Measurements from ENCODE around the gene GAL. TPM values are rescaled to one million over a fixed set of nuclear protein-coding genes. Genes with fewer than 3 reads are reported as not detected.

The GAL gene
- total and polyA plus RNA-seq, 9 donors: 0.38 to 1.4 (median 0.53) TPM

GRCh38 chr11:68704887-68705286, 20.5 kb downstream of the GAL start:
- H3K4me1 ChIP-seq (ENCODE audit: control insufficient read depth, insufficient read depth, low read length): no peaks in the 10 kb centered on the region
- WGBS (ENCODE audit: insufficient coverage): 13% methylated on average over 9 of the region's 16 CpGs
- DNase-seq: no peak
- H3K27ac ChIP-seq (ENCODE audit: low read length): no peak overlapping the region
- peaks cover 6% of the 10 kb centered on the region for H3K27me3 ChIP-seq (ENCODE audit: control insufficient read depth, insufficient read depth, low read length)
- no peak overlapping the region for H3K4me3 ChIP-seq (ENCODE audit: low read length)
- H3K9me3 ChIP-seq (replicated peaks; ENCODE audit: control insufficient read depth, low read depth, low read length): no peaks in the 10 kb centered on the region
- H3K36me3 ChIP-seq (ENCODE audit: control insufficient read depth, insufficient read depth, low read length): no peaks in the 10 kb centered on the region

- no peak for DNase-seq
- Histone ChIP-seq H3K4me1 (ENCODE audit: control insufficient read depth, insufficient read depth, low read length) (no peaks in the 10 kb centered on the region), H3K36me3 (ENCODE audit: control insufficient read depth, insufficient read depth, low read length) (no peaks in the 10 kb centered on the region), H3K27me3 (ENCODE audit: control insufficient read depth, insufficient read depth, low read length) (peaks cover 6% of the 10 kb centered on the region), H3K9me3 (replicated peaks; ENCODE audit: control insufficient read depth, low read depth, low read length) (no peaks in the 10 kb centered on the region), H3K4me3 (ENCODE audit: low read length) (no peak overlapping the region), H3K27ac (ENCODE audit: low read length) (no peak overlapping the region)
- no CpG with 5 or more reads among the region's 7 CpGs for WGBS (ENCODE audit: insufficient coverage)
These were observed 23.2 kb downstream of the GAL start for GRCh38 chr11:68707527-68707926.

GRCh38 chr11:68709062-68709461, 24.7 kb downstream of the GAL start:
- 69% methylated on average over 11 of the region's 12 CpGs for WGBS (ENCODE audit: insufficient coverage)
- no peaks in the 10 kb centered on the region for H3K36me3 ChIP-seq (ENCODE audit: control insufficient read depth, insufficient read depth, low read length)
- peaks cover 8% of the 10 kb centered on the region for H3K27me3 ChIP-seq (ENCODE audit: control insufficient read depth, insufficient read depth, low read length)
- no peak overlapping the region for H3K27ac ChIP-seq (ENCODE audit: low read length)
- no peak for DNase-seq
- H3K9me3 ChIP-seq (replicated peaks; ENCODE audit: control insufficient read depth, low read depth, low read length): no peaks in the 10 kb centered on the region
- H3K4me3 ChIP-seq (ENCODE audit: low read length): no peak overlapping the region
- H3K4me1 ChIP-seq (ENCODE audit: control insufficient read depth, insufficient read depth, low read length): no peaks in the 10 kb centered on the region

GRCh38 chr11:68710409-68710808, 26.1 kb downstream of the GAL start:
- no peaks in the 10 kb centered on the region for H3K36me3 ChIP-seq (ENCODE audit: control insufficient read depth, insufficient read depth, low read length)
- WGBS (ENCODE audit: insufficient coverage): 69% methylated on average over 7 of the region's 11 CpGs

GRCh38 chr11:68711114-68711513, 26.8 kb downstream of the GAL start:
- WGBS (ENCODE audit: insufficient coverage): 91% methylated on average over 8 of the region's 8 CpGs

More at GRCh38 chr11:68710409-68710808, 26.1 kb downstream of the GAL start:
- peaks cover 13% of the 10 kb centered on the region for H3K27me3 ChIP-seq (ENCODE audit: control insufficient read depth, insufficient read depth, low read length)
- DNase-seq: no peak
- H3K4me3 ChIP-seq (ENCODE audit: low read length): no peak overlapping the region
- H3K4me1 ChIP-seq (ENCODE audit: control insufficient read depth, insufficient read depth, low read length): no peaks in the 10 kb centered on the region
- H3K27ac ChIP-seq (ENCODE audit: low read length): no peak overlapping the region
- H3K9me3 ChIP-seq (replicated peaks; ENCODE audit: control insufficient read depth, low read depth, low read length): no peaks in the 10 kb centered on the region

GRCh38 chr11:68714060-68714856, 29.9 kb downstream of the GAL start:
- WGBS (ENCODE audit: insufficient coverage): 67% methylated on average over 20 of the region's 23 CpGs
- no peaks in the 10 kb centered on the region for H3K36me3 ChIP-seq (ENCODE audit: control insufficient read depth, insufficient read depth, low read length)
- no peak for DNase-seq
- H3K9me3 ChIP-seq (replicated peaks; ENCODE audit: control insufficient read depth, low read depth, low read length): no peaks in the 10 kb centered on the region
- H3K4me1 ChIP-seq (ENCODE audit: control insufficient read depth, insufficient read depth, low read length): no peaks in the 10 kb centered on the region
- no peak overlapping the region for H3K4me3 ChIP-seq (ENCODE audit: low read length)
- H3K27me3 ChIP-seq (ENCODE audit: control insufficient read depth, insufficient read depth, low read length): peaks cover 7% of the 10 kb centered on the region
- no peak overlapping the region for H3K27ac ChIP-seq (ENCODE audit: low read length)

More at GRCh38 chr11:68711114-68711513, 26.8 kb downstream of the GAL start:
- Histone ChIP-seq H3K4me3 (ENCODE audit: low read length) (no peak overlapping the region), H3K36me3 (ENCODE audit: control insufficient read depth, insufficient read depth, low read length) (no peaks in the 10 kb centered on the region), H3K9me3 (replicated peaks; ENCODE audit: control insufficient read depth, low read depth, low read length) (no peaks in the 10 kb centered on the region), H3K4me1 (ENCODE audit: control insufficient read depth, insufficient read depth, low read length) (no peaks in the 10 kb centered on the region), H3K27ac (ENCODE audit: low read length) (no peak overlapping the region), H3K27me3 (ENCODE audit: control insufficient read depth, insufficient read depth, low read length) (peaks cover 10% of the 10 kb centered on the region)
- DNase-seq: no peak

GRCh38 chr11:68715456-68716122, 31.2 kb downstream of the GAL start:
- WGBS (ENCODE audit: insufficient coverage): 72% methylated on average over 3 of the region's 11 CpGs
- no peaks in the 10 kb centered on the region for H3K9me3 ChIP-seq (replicated peaks; ENCODE audit: control insufficient read depth, low read depth, low read length)
- H3K36me3 ChIP-seq (ENCODE audit: control insufficient read depth, insufficient read depth, low read length): no peaks in the 10 kb centered on the region
- peaks cover 10% of the 10 kb centered on the region for H3K27me3 ChIP-seq (ENCODE audit: control insufficient read depth, insufficient read depth, low read length)
- H3K4me1 ChIP-seq (ENCODE audit: control insufficient read depth, insufficient read depth, low read length): no peaks in the 10 kb centered on the region
- H3K4me3 ChIP-seq (ENCODE audit: low read length): no peak overlapping the region
- DNase-seq: no peak
- H3K27ac ChIP-seq (ENCODE audit: low read length): no peak overlapping the region

- DNase-seq: no peak
- WGBS (ENCODE audit: insufficient coverage): no CpG with 5 or more reads among the region's 2 CpGs
- Histone ChIP-seq H3K4me3 (ENCODE audit: low read length) (no peak overlapping the region), H3K36me3 (ENCODE audit: control insufficient read depth, insufficient read depth, low read length) (no peaks in the 10 kb centered on the region), H3K27me3 (ENCODE audit: control insufficient read depth, insufficient read depth, low read length) (peaks cover 9% of the 10 kb centered on the region), H3K27ac (ENCODE audit: low read length) (no peak overlapping the region), H3K4me1 (ENCODE audit: control insufficient read depth, insufficient read depth, low read length) (no peaks in the 10 kb centered on the region), H3K9me3 (replicated peaks; ENCODE audit: control insufficient read depth, low read depth, low read length) (no peaks in the 10 kb centered on the region)
These were observed 36.7 kb downstream of the GAL start for GRCh38 chr11:68721075-68721474.

GRCh38 chr11:68722143-68722542, 37.8 kb downstream of the GAL start:
- Histone ChIP-seq H3K9me3 (replicated peaks; ENCODE audit: control insufficient read depth, low read depth, low read length) (no peaks in the 10 kb centered on the region), H3K27ac (ENCODE audit: low read length) (no peak overlapping the region), H3K36me3 (ENCODE audit: control insufficient read depth, insufficient read depth, low read length) (no peaks in the 10 kb centered on the region), H3K4me1 (ENCODE audit: control insufficient read depth, insufficient read depth, low read length) (no peaks in the 10 kb centered on the region), H3K4me3 (ENCODE audit: low read length) (no peak overlapping the region), H3K27me3 (ENCODE audit: control insufficient read depth, insufficient read depth, low read length) (peaks cover 9% of the 10 kb centered on the region)
- DNase-seq: no peak
- no CpG with 5 or more reads among the region's 1 CpG for WGBS (ENCODE audit: insufficient coverage)

GRCh38 chr11:68724293-68724692, 39.9 kb downstream of the GAL start:
- no peak for DNase-seq
- H3K36me3 ChIP-seq (ENCODE audit: control insufficient read depth, insufficient read depth, low read length): no peaks in the 10 kb centered on the region
- no peak overlapping the region for H3K4me3 ChIP-seq (ENCODE audit: low read length)
- WGBS (ENCODE audit: insufficient coverage): 59% methylated on average over 2 of the region's 4 CpGs
- H3K27me3 ChIP-seq (ENCODE audit: control insufficient read depth, insufficient read depth, low read length): peaks cover 9% of the 10 kb centered on the region
- no peak overlapping the region for H3K27ac ChIP-seq (ENCODE audit: low read length)
- no peaks in the 10 kb centered on the region for H3K4me1 ChIP-seq (ENCODE audit: control insufficient read depth, insufficient read depth, low read length)
- no peaks in the 10 kb centered on the region for H3K9me3 ChIP-seq (replicated peaks; ENCODE audit: control insufficient read depth, low read depth, low read length)
